ENCODE results near the gene KLRF2. TPM values are rescaled to one million over a fixed set of nuclear protein-coding genes. Genes with fewer than 3 reads are reported as not detected.

The KLRF2 gene
- total RNA-seq, 1 experiment from 2014 or later, result not detected

DNA sequence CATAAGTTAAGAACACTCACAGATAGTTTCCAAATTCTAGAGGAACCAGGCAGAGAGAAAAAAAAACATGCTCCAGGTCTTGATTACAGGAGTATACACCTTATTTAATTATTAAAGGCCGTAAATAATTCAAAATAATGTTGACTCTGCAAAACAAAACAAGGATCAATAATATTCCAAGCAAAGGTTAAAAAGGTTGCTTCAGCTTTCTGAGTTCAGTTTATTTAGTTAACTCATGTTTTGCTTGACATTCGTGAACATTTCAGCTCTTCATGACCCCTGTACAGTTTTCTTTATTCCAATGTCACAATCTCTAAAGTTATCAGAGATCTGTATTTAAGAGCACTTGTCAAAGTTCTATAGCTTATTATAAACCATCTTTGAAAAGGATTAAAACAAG is 19.6 kb downstream of the KLRF2 start:
- BruUV-seq (replicated peaks), result no TSS peak
- POLR2A ChIA-PET (ENCODE audit: unreplicated experiment), result no interaction called here
- DNase-seq, result no peak
- Histone ChIP-seq H4K20me1 (ENCODE audit: insufficient read depth) (no peaks in the 10 kb centered on the region), H3K4me3 (no peak overlapping the region), H3K4me1 (replicated peaks; ENCODE audit: insufficient read depth) (no peaks in the 10 kb centered on the region), H3K4me2 (no peak overlapping the region), H3K36me3 (ENCODE audit: low read depth) (no peaks in the 10 kb centered on the region), H3K27me3 (ENCODE audit: insufficient read depth, low read depth) (no peaks in the 10 kb centered on the region), H3F3A (ENCODE audit: insufficient read depth, low read depth) (no peaks in the 10 kb centered on the region), H3K9me2 (ENCODE audit: insufficient read depth) (no peaks in the 10 kb centered on the region), H2AFZ (no peak overlapping the region), H3K27ac (no peak overlapping the region), H3K9me3 (ENCODE audit: insufficient read depth, low read depth) (peaks cover 6% of the 10 kb centered on the region), H3K79me2 (ENCODE audit: low read depth) (no peaks in the 10 kb centered on the region)
- CTCF ChIA-PET, result no interaction called here
- intact Hi-C loops (cut with micrococcal nuclease; ENCODE audit: unreplicated experiment), result no loop called here
- TF ChIP-seq EZH2 (IDR thresholded peaks at IDR 0.05; ENCODE audit: low read depth), result no peak
- TF ChIP-seq, protein P1, sequence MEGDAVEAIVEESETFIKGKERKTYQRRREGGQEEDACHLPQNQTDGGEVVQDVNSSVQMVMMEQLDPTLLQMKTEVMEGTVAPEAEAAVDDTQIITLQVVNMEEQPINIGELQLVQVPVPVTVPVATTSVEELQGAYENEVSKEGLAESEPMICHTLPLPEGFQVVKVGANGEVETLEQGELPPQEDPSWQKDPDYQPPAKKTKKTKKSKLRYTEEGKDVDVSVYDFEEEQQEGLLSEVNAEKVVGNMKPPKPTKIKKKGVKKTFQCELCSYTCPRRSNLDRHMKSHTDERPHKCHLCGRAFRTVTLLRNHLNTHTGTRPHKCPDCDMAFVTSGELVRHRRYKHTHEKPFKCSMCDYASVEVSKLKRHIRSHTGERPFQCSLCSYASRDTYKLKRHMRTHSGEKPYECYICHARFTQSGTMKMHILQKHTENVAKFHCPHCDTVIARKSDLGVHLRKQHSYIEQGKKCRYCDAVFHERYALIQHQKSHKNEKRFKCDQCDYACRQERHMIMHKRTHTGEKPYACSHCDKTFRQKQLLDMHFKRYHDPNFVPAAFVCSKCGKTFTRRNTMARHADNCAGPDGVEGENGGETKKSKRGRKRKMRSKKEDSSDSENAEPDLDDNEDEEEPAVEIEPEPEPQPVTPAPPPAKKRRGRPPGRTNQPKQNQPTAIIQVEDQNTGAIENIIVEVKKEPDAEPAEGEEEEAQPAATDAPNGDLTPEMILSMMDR (conservative IDR thresholded peaks at IDR 0.05), result no peak

- Histone ChIP-seq H3K4me2 (no peak overlapping the region), H3K36me3 (ENCODE audit: low read depth) (no peaks in the 10 kb centered on the region), H3K27me3 (ENCODE audit: insufficient read depth, low read depth) (no peaks in the 10 kb centered on the region), H3K27ac (no peak overlapping the region), H4K20me1 (ENCODE audit: insufficient read depth) (no peaks in the 10 kb centered on the region), H3K4me1 (replicated peaks; ENCODE audit: insufficient read depth) (no peaks in the 10 kb centered on the region), H3K79me2 (ENCODE audit: low read depth) (no peaks in the 10 kb centered on the region), H2AFZ (no peak overlapping the region), H3K4me3 (no peak overlapping the region), H3K9me2 (ENCODE audit: insufficient read depth) (no peaks in the 10 kb centered on the region), H3K9me3 (ENCODE audit: insufficient read depth, low read depth) (peaks cover 6% of the 10 kb centered on the region), H3F3A (ENCODE audit: insufficient read depth, low read depth) (no peaks in the 10 kb centered on the region)
- CTCF ChIA-PET, result no interaction called here
- intact Hi-C loops (cut with micrococcal nuclease; ENCODE audit: unreplicated experiment), result no loop called here
- POLR2A ChIA-PET (ENCODE audit: unreplicated experiment), result no interaction called here
- no peak for TF ChIP-seq EZH2 (IDR thresholded peaks at IDR 0.05; ENCODE audit: low read depth)
- BruUV-seq (replicated peaks), result no TSS peak
- no peak for DNase-seq
Observed at GRCh38 chr12:9902539-9903228, 21.4 kb downstream of the KLRF2 start.

GRCh38 chr12:9906873-9907272 is 25.6 kb downstream of the KLRF2 start:
- no peaks in the 10 kb centered on the region for H3F3A ChIP-seq (ENCODE audit: insufficient read depth, low read depth)
- no peak overlapping the region for H2AFZ ChIP-seq
- H3K27ac ChIP-seq, result no peak overlapping the region
- no peaks in the 10 kb centered on the region for H3K27me3 ChIP-seq (ENCODE audit: insufficient read depth, low read depth)
- DNase-seq, result no peak
- peaks cover 26% of the 10 kb centered on the region for H3K9me3 ChIP-seq (ENCODE audit: insufficient read depth, low read depth)
- ChIA-PET CTCF (no interaction called here), POLR2A (ENCODE audit: unreplicated experiment) (no interaction called here)
- TF ChIP-seq, protein P1 (conservative IDR thresholded peaks at IDR 0.05), result no peak
- TF ChIP-seq EZH2 (IDR thresholded peaks at IDR 0.05; ENCODE audit: low read depth), result no peak
- BruUV-seq (replicated peaks), result no TSS peak
- H4K20me1 ChIP-seq (ENCODE audit: insufficient read depth), result no peaks in the 10 kb centered on the region
- no peaks in the 10 kb centered on the region for H3K9me2 ChIP-seq (ENCODE audit: insufficient read depth)
- no peaks in the 10 kb centered on the region for H3K36me3 ChIP-seq (ENCODE audit: low read depth)
- no peaks in the 10 kb centered on the region for H3K4me1 ChIP-seq (replicated peaks; ENCODE audit: insufficient read depth)
- no peak overlapping the region for H3K4me2 ChIP-seq
- H3K79me2 ChIP-seq (ENCODE audit: low read depth), result no peaks in the 10 kb centered on the region
- H3K4me3 ChIP-seq, result no peak overlapping the region
- intact Hi-C loops (cut with micrococcal nuclease; ENCODE audit: unreplicated experiment), result no loop called here

DNA sequence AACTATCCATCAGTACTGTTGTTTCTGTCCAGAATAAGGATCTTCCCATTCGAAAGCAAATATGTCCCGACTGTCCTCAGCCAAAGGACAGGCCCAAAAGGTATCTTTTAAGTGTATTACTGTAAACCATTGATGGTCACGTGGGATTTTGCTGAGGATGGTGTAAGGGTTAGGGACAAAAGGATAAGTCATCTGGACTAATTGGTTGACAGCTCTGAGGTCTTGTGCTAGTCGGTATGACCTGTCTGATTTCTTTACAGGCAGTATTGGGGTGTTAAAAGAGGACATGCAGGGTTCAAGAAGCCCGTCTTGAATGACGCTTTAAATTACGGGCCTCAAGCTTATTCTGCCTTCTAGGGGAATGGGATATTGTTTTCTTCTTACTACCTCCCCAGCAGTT is 26.5 kb downstream of the KLRF2 start:
- TF ChIP-seq, protein P1 (conservative IDR thresholded peaks at IDR 0.05), result no peak
- no peak for TF ChIP-seq EZH2 (IDR thresholded peaks at IDR 0.05; ENCODE audit: low read depth)
- no peak for DNase-seq
- H3K4me2 ChIP-seq, result no peak overlapping the region
- no peaks in the 10 kb centered on the region for H3K9me2 ChIP-seq (ENCODE audit: insufficient read depth)
- H3K4me3 ChIP-seq, result no peak overlapping the region
- no peaks in the 10 kb centered on the region for H3K36me3 ChIP-seq (ENCODE audit: low read depth)
- H4K20me1 ChIP-seq (ENCODE audit: insufficient read depth), result no peaks in the 10 kb centered on the region
- no TSS peak for BruUV-seq (replicated peaks)
- no peaks in the 10 kb centered on the region for H3F3A ChIP-seq (ENCODE audit: insufficient read depth, low read depth)
- no peaks in the 10 kb centered on the region for H3K79me2 ChIP-seq (ENCODE audit: low read depth)
- intact Hi-C loops (cut with micrococcal nuclease; ENCODE audit: unreplicated experiment), result no loop called here
- H2AFZ ChIP-seq, result no peak overlapping the region
- H3K9me3 ChIP-seq (ENCODE audit: insufficient read depth, low read depth), result peaks cover 20% of the 10 kb centered on the region
- ChIA-PET POLR2A (ENCODE audit: unreplicated experiment) (no interaction called here), CTCF (no interaction called here)
- H3K4me1 ChIP-seq (replicated peaks; ENCODE audit: insufficient read depth), result no peaks in the 10 kb centered on the region
- no peaks in the 10 kb centered on the region for H3K27me3 ChIP-seq (ENCODE audit: insufficient read depth, low read depth)
- no peak overlapping the region for H3K27ac ChIP-seq
